PC-9 (cell line): ENCODE results near the gene SFMBT2.

ENCODE experiments used
- EZH2 ChIP-seq: fragments of 200-600 bp; sonication (generic); IDR thresholded peaks from 2 replicates; pipeline ENCODE4 v1.8.0; 2017; ENCODE audit warnings: antibody characterized with exemption, low read depth
- TF ChIP-seq, protein P1 (sequence below): fragments of 200-600 bp; sonication (generic); conservative IDR thresholded peaks from 2 replicates; pipeline ENCODE4 v1.6.1; 2017; ENCODE audit warnings: mixed run types, antibody characterized with exemption, mild to moderate bottlenecking, moderate library complexity

- TF ChIP-seq, protein P1, sequence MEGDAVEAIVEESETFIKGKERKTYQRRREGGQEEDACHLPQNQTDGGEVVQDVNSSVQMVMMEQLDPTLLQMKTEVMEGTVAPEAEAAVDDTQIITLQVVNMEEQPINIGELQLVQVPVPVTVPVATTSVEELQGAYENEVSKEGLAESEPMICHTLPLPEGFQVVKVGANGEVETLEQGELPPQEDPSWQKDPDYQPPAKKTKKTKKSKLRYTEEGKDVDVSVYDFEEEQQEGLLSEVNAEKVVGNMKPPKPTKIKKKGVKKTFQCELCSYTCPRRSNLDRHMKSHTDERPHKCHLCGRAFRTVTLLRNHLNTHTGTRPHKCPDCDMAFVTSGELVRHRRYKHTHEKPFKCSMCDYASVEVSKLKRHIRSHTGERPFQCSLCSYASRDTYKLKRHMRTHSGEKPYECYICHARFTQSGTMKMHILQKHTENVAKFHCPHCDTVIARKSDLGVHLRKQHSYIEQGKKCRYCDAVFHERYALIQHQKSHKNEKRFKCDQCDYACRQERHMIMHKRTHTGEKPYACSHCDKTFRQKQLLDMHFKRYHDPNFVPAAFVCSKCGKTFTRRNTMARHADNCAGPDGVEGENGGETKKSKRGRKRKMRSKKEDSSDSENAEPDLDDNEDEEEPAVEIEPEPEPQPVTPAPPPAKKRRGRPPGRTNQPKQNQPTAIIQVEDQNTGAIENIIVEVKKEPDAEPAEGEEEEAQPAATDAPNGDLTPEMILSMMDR = no peak
- TF ChIP-seq EZH2 = no peak
Observed at GRCh38 chr10:7426349-7426748, 15.5 kb upstream of the SFMBT2 start.
